GM23248 (cell line): ENCODE results near the gene CDH6. TPM values are rescaled to one million over a fixed set of nuclear protein-coding genes. Genes with fewer than 3 reads are reported as not detected.

ENCODE experiments used
- DNase-seq: peaks from one replicate; pipeline ENCODE4 v3.0.0-alpha.2; 2015
- H2AFZ ChIP-seq: fragments of 200-600 bp; sonication (generic); 2 replicates; pipeline ENCODE4 v1.6.1; 2016; ENCODE audit warnings: antibody characterized with exemption
- H3F3A ChIP-seq: fragments of 200-600 bp; sonication (generic); 2 replicates; pipeline ENCODE4 v1.6.1; 2016; ENCODE audit warnings: mild to moderate bottlenecking, antibody characterized with exemption, mixed run types; ENCODE audit not compliant: insufficient read depth
- H3K27ac ChIP-seq: fragments of 200-600 bp; sonication (generic); 2 replicates; pipeline ENCODE4 v1.5.1; 2016; ENCODE audit warnings: mild to moderate bottlenecking
- H3K27me3 ChIP-seq: fragments of 200-600 bp; sonication (generic); replicated peaks from 2 replicates; pipeline ENCODE4 v1.6.1; 2016; ENCODE audit warnings: mild to moderate bottlenecking; ENCODE audit not compliant: insufficient read depth
- H3K36me3 ChIP-seq: fragments of 200-600 bp; sonication (generic); 2 replicates; pipeline ENCODE4 v1.6.1; 2016; ENCODE audit warnings: low read depth, mild to moderate bottlenecking
- H3K4me1 ChIP-seq: fragments of 200-600 bp; sonication (generic); 2 replicates; pipeline ENCODE4 v1.6.1; 2016; ENCODE audit warnings: mild to moderate bottlenecking; ENCODE audit not compliant: insufficient read depth
- H3K4me2 ChIP-seq: fragments of 200-600 bp; sonication (generic); one replicate; pipeline ENCODE4 v1.6.1; 2016; ENCODE audit warnings: mild to moderate bottlenecking; ENCODE audit not compliant: unreplicated experiment
- H3K4me3 ChIP-seq: fragments of 200-600 bp; sonication (generic); 2 replicates; pipeline ENCODE4 v1.5.1; 2016; ENCODE audit warnings: mild to moderate bottlenecking
- H3K79me2 ChIP-seq: fragments of 200-600 bp; sonication (generic); 2 replicates; pipeline ENCODE4 v1.6.1; 2016; ENCODE audit warnings: mild to moderate bottlenecking; ENCODE audit not compliant: insufficient read depth
- H3K9ac ChIP-seq: fragments of 200-600 bp; sonication (generic); 2 replicates; pipeline ENCODE4 v1.6.1; 2016; ENCODE audit warnings: mild to moderate bottlenecking
- H3K9me2 ChIP-seq: fragments of 200-600 bp; sonication (generic); 2 replicates; pipeline ENCODE4 v1.6.1; 2016; ENCODE audit warnings: mixed run types, mild to moderate bottlenecking, moderate library complexity; ENCODE audit not compliant: insufficient read depth
- H3K9me3 ChIP-seq: fragments of 200-600 bp; sonication (generic); one replicate; pipeline ENCODE4 v1.6.1; 2017; ENCODE audit warnings: low read depth
- H4K20me1 ChIP-seq: fragments of 200-600 bp; sonication (generic); 2 replicates; pipeline ENCODE4 v1.6.0; 2016; ENCODE audit not compliant: insufficient read depth
- EZH2 ChIP-seq: fragments of 200-600 bp; sonication (generic); IDR thresholded peaks from 2 replicates; pipeline ENCODE4 v1.6.1; 2018; ENCODE audit warnings: antibody characterized with exemption, mild to moderate bottlenecking; ENCODE audit not compliant: insufficient read depth, poor library complexity, severe bottlenecking
- EZH2phosphoT487 ChIP-seq: fragments of 200-600 bp; sonication (generic); IDR thresholded peaks from 2 replicates; pipeline ENCODE4 v1.6.1; 2018; ENCODE audit warnings: antibody characterized with exemption, moderate library complexity, mild to moderate bottlenecking, low read depth; ENCODE audit not compliant: insufficient read depth
- WGBS, 2 experiments: methylation state at CpG; one replicate each; pipeline ENCODE4 v1.1.6; 2015 to 2017; ENCODE audit warnings: low lambda C conversion rate in 2 of 2, low coverage in 1 of 2; ENCODE audit errors: missing lambda C conversion rate in 2 of 2; 5-methylcytosine and 5-hydroxymethylcytosine counted together
- in situ Hi-C: fragments of 300-500 bp; cut with MboI; formaldehyde crosslinking; loops from 2 replicates; pipeline ENCODE4 v1.15.0; 2020
- polyA plus RNA-seq: library from polyadenylated mRNA; unstranded; fragments of >200 nt; fragmentation: Nextera tagmentation; extraction: Ambion mirVana; gene quantifications from 2 replicates; pipeline ENCODE4 v1.2.1, GENCODE V29; 2016
- total RNA-seq: library from RNA; depleted of rRNA; stranded (reverse); fragments of >200 nt; shearing (Covaris generic); gene quantifications from 2 replicates; pipeline ENCODE4 v1.2.3, GENCODE V29; 2014

Gene CDH6
- total and polyA plus RNA-seq, 2 experiments from 2014 or later: 4.1 to 7.2 TPM

DNA sequence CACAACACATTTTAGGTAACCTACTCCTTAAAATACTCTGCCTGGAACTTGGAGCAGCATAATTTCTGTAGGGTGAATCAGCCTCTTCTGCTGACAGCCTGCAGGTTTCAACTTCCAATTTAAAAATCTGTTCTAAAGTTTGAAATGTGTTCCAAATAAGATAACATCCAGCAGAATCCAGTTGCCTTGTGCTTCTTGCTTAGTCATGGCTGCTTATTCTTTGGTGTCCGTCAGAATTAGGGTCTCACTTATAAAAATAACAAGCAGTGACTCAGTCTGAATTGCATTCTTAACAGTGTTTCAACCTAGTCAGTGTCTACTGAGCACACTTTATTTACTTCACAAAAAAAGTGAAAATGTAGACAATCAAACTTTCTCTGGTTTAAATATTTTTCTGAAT lies 3.7 kb downstream of the CDH6 start:
- H3K4me2 ChIP-seq: peak overlapping the region; percentile 16
- no peak for TF ChIP-seq EZH2phosphoT487
- no peak overlapping the region for H3K4me3 ChIP-seq
- H3K9me2 ChIP-seq: no peaks in the 10 kb centered on the region
- H3K27me3 ChIP-seq: peaks cover 22% of the 10 kb centered on the region
- H3K79me2 ChIP-seq: no peaks in the 10 kb centered on the region
- no peaks in the 10 kb centered on the region for H3K9me3 ChIP-seq
- H3K9ac ChIP-seq: no peak overlapping the region
- H4K20me1 ChIP-seq: no peaks in the 10 kb centered on the region
- WGBS, 2 experiments: 0 to 3% methylated on average over 1 of the region's 1 CpG
- H3K27ac ChIP-seq: no peak overlapping the region
- peaks cover 18% of the 10 kb centered on the region for H3K4me1 ChIP-seq
- in situ Hi-C loops: no loop called here
- H3K36me3 ChIP-seq: no peaks in the 10 kb centered on the region
- no peaks in the 10 kb centered on the region for H3F3A ChIP-seq
- H2AFZ ChIP-seq: no peak overlapping the region
- peak; percentile 53 for DNase-seq

DNA sequence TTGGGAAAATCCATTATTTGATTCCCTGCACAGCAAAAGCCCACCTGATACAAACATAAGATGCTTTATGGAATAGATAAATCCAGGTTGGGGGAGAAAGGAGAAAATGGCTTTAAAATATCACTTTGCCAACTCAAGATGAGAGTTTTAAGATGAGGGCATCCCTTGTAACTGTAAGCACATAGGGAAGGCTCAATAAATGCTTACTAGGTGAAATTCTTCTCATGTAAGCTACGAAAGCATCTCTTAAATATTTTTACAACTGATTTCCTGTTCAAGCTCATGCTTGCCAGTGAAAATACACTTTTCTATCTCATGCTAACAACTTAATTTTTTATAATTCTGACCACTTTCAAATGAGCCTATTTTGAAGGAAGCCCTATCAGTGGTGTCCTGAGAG lies 11.5 kb downstream of the CDH6 start:
- no peaks in the 10 kb centered on the region for H4K20me1 ChIP-seq
- TF ChIP-seq EZH2 (no peak), EZH2phosphoT487 (no peak)
- no peak overlapping the region for H3K9ac ChIP-seq
- H3K4me2 ChIP-seq: no peak overlapping the region
- no peak for DNase-seq
- no peaks in the 10 kb centered on the region for H3K79me2 ChIP-seq
- H3K4me1 ChIP-seq: no peaks in the 10 kb centered on the region
- no peaks in the 10 kb centered on the region for H3K36me3 ChIP-seq
- in situ Hi-C loops: no loop called here
- H3F3A ChIP-seq: no peaks in the 10 kb centered on the region
- no peaks in the 10 kb centered on the region for H3K27me3 ChIP-seq
- H3K4me3 ChIP-seq: no peak overlapping the region
- no peaks in the 10 kb centered on the region for H3K9me3 ChIP-seq
- 80 to 84% methylated on average over 1 of the region's 1 CpG for WGBS, 2 experiments
- H3K27ac ChIP-seq: no peak overlapping the region
- no peaks in the 10 kb centered on the region for H3K9me2 ChIP-seq
- H2AFZ ChIP-seq: no peak overlapping the region

DNA sequence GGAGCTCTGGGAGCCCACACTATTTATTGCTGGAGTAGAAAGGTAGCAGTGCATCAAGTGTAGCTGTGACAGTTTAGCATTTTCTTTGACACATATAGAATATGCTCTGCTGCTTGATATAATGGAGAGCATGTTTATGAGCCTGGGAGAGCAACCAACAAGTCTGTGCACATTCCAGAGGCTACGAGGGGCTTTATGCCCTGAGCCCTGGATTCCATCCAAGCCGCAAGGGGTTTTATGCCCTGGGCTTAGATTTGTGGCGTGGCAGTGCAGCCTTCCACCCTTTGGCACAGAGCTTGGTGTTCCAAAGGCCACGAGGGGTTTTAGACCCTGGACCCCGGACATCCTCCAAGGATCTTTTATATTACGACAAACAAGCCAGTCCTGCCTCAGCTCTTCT lies 14.6 kb downstream of the CDH6 start:
- in situ Hi-C loops: no loop called here
- Histone ChIP-seq H3K27me3 (no peaks in the 10 kb centered on the region), H3K27ac (no peak overlapping the region), H3F3A (no peaks in the 10 kb centered on the region), H3K9ac (no peak overlapping the region), H3K4me1 (no peaks in the 10 kb centered on the region), H3K9me2 (no peaks in the 10 kb centered on the region), H3K36me3 (no peaks in the 10 kb centered on the region), H3K9me3 (no peaks in the 10 kb centered on the region), H3K79me2 (no peaks in the 10 kb centered on the region), H2AFZ (no peak overlapping the region), H3K4me2 (no peak overlapping the region), H3K4me3 (no peak overlapping the region), H4K20me1 (no peaks in the 10 kb centered on the region)
- 70 to 72% methylated on average over 6 of the region's 6 CpGs for WGBS, 2 experiments
- DNase-seq: no peak
- no peak for TF ChIP-seq EZH2phosphoT487
- no peak for TF ChIP-seq EZH2

DNA sequence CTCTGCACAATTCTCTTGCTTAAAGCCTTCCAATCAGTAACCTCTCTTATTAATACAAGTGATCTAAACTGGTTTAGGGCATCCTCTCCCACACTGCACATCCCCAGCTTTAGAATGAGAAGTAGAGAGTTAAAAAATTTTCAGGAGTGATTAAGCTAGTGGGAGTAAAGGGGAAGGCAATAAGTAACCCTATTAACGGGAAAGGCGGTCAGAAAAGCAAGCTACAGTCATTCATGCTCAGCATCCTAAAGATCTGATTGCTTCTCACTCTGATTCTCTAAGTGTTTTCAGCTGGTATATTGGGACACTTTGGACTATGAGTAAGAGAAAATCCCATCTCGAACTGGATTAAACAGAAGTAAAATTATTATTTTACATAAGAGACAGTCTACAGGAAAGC lies 15.8 kb downstream of the CDH6 start:
- Histone ChIP-seq H4K20me1 (no peaks in the 10 kb centered on the region), H3K79me2 (no peaks in the 10 kb centered on the region), H3F3A (no peaks in the 10 kb centered on the region), H3K36me3 (no peaks in the 10 kb centered on the region), H3K4me1 (no peaks in the 10 kb centered on the region), H3K27ac (no peak overlapping the region), H3K9me3 (no peaks in the 10 kb centered on the region), H3K9me2 (no peaks in the 10 kb centered on the region), H3K4me3 (no peak overlapping the region), H3K9ac (no peak overlapping the region), H3K27me3 (no peaks in the 10 kb centered on the region), H3K4me2 (no peak overlapping the region), H2AFZ (no peak overlapping the region)
- in situ Hi-C loops: no loop called here
- no peak for TF ChIP-seq EZH2
- TF ChIP-seq EZH2phosphoT487: no peak
- 58 to 63% methylated on average over 3 of the region's 3 CpGs for WGBS, 2 experiments
- DNase-seq: no peak

DNA sequence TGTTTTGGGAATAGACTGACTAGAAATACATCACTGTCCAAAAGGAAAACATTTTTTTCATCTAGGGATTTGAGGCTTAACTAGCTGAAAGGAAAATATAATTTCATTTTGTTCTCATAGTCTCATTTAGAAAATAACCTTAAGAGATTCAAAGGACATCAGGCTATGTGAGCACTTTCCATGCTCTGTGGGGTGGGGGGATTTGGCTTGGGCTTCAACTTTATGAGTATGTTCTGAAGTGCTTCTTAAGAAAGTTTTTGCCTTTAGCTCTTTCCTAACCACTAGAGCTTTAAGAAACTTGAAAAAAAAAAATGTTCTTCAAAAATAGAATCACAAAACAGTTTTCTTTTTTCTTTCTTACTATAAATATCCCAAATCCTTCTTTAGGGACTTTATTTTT lies 17.6 kb downstream of the CDH6 start:
- Histone ChIP-seq H3K4me2 (no peak overlapping the region), H3K79me2 (no peaks in the 10 kb centered on the region), H3K9me2 (no peaks in the 10 kb centered on the region), H2AFZ (no peak overlapping the region), H3K4me3 (no peak overlapping the region), H3K27me3 (no peaks in the 10 kb centered on the region), H3K27ac (no peak overlapping the region), H3K36me3 (no peaks in the 10 kb centered on the region), H3F3A (no peaks in the 10 kb centered on the region), H3K4me1 (no peaks in the 10 kb centered on the region), H3K9ac (no peak overlapping the region), H3K9me3 (no peaks in the 10 kb centered on the region), H4K20me1 (no peaks in the 10 kb centered on the region)
- in situ Hi-C loops: no loop called here
- no peak for TF ChIP-seq EZH2
- no peak for TF ChIP-seq EZH2phosphoT487
- DNase-seq: no peak
